HepG2 (cell line): Measurements from ENCODE around the gene EIF3L. TPM values are rescaled to one million over a fixed set of nuclear protein-coding genes. Genes with fewer than 3 reads are reported as not detected.

Experiments used
- ATAC-seq: fragments of 200-7000 bp; cut with Tn5 transposase; 3 replicates; pipeline ENCODE4 v1.9.1; 2020; ENCODE audit warnings: mild to moderate bottlenecking, moderate library complexity
- BruUV-seq: library from RNA; stranded (reverse); fragments of 400-500 nt; replicated peaks from 2 replicates; lab custom pipeline; 2021; lab: Mats Ljungman, UMichigan
- CTCF ChIA-PET: fragments of 300-600 bp; formaldehyde crosslinking; extraction: SDS; loops from one replicate; lab custom pipeline; 2021; ENCODE audit warnings: low total read pairs, inconsistent platforms, low intra/inter-chr PET ratio; lab: Yijun Ruan, JAX
- POLR2A ChIA-PET: fragments of 350-600 bp; sonication (Branson Sonifier 250); formaldehyde crosslinking; loops from one replicate; lab custom pipeline; 2020; ENCODE audit warnings: antibody characterized with exemption, inconsistent platforms; lab: Yijun Ruan, JAX
- DNase-seq: peaks from one replicate; pipeline ENCODE4 v3.0.0-alpha.2; 2015; ENCODE audit warnings: low spot score
- FAIRE-seq: peaks from 3 replicates; lab custom pipeline; 2011; peaks lifted over from hg19 to GRCh38; lab: Jason Lieb, UNC
- H2AFZ ChIP-seq: one replicate; pipeline ENCODE4 v1.6.1; 2011; ENCODE audit warnings: low read length, inconsistent platforms
- H3K27ac ChIP-seq: fragments of 300-600 bp; 3 replicates; pipeline ENCODE4 v1.8.0; 2011; ENCODE audit warnings: mixed run types, mild to moderate bottlenecking, mixed read lengths, low read length, inconsistent platforms; ENCODE audit not compliant: insufficient read depth; ENCODE audit errors: extremely low read length
- H3K27me3 ChIP-seq, 2 experiments: fragments of 200-600 bp in 1 of 2; 2 replicates in 1 of 2; 3 replicates in 1 of 2; pipeline versions ENCODE4 v1.6.0 to v1.8.0; 2011; ENCODE audit warnings: low read length in 2 of 2, mild to moderate bottlenecking in 2 of 2, moderate library complexity in 2 of 2, inconsistent platforms in 1 of 2; ENCODE audit not compliant: insufficient read depth in 2 of 2, control insufficient read depth in 1 of 2
- H3K36me3 ChIP-seq, 2 experiments: fragments of 200-600 bp in 1 of 2; replicated peaks in 1 of 2; 2 replicates in 1 of 2; 3 replicates in 1 of 2; pipeline versions ENCODE4 v1.5.1 to v1.8.0; 2011; ENCODE audit warnings: low read length in 2 of 2, inconsistent platforms in 1 of 2; ENCODE audit not compliant: insufficient read depth in 2 of 2, control insufficient read depth in 1 of 2
- H3K4me1 ChIP-seq: 2 replicates; pipeline ENCODE4 v1.5.1; 2012; ENCODE audit warnings: low read length, inconsistent platforms; ENCODE audit not compliant: insufficient read depth
- H3K4me2 ChIP-seq: 2 replicates; pipeline ENCODE4 v1.6.0; 2011; ENCODE audit warnings: low read depth, low read length, inconsistent platforms
- H3K4me3 ChIP-seq, 3 experiments: fragments of 200-600 bp in 1 of 3; sonication (generic), shearing (Covaris generic) in 1 of 3; replicated peaks in 1 of 3; 2 replicates each; pipeline ENCODE4 v1.5.1; 2011 to 2016; ENCODE audit warnings: low read length in 3 of 3, inconsistent platforms in 2 of 3, low read depth in 2 of 3, mild to moderate bottlenecking in 2 of 3, control low read depth in 1 of 3, mixed read lengths in 1 of 3; ENCODE audit not compliant: insufficient read depth in 1 of 3
- H3K79me2 ChIP-seq: one replicate; pipeline ENCODE4 v1.6.1; 2011; ENCODE audit warnings: low read length, inconsistent platforms; ENCODE audit not compliant: insufficient read depth
- H3K9ac ChIP-seq: 2 replicates; pipeline ENCODE4 v1.6.0; 2011; ENCODE audit warnings: mild to moderate bottlenecking, low read depth, low read length, inconsistent platforms; ENCODE audit not compliant: insufficient read depth
- H3K9me3 ChIP-seq: 2 replicates; pipeline ENCODE4 v1.5.1; 2012; ENCODE audit warnings: mild to moderate bottlenecking, low read length
- H4K20me1 ChIP-seq: 2 replicates; pipeline ENCODE4 v1.6.0; 2011; ENCODE audit warnings: inconsistent platforms, mild to moderate bottlenecking, low read length, moderate library complexity; ENCODE audit not compliant: insufficient read depth
- ASH2L ChIP-seq: fragments of 300-600, 200-600 bp; sonication (generic); IDR thresholded peaks from 2 replicates; pipeline ENCODE4 v1.7.0; 2017; ENCODE audit warnings: low read depth, mild to moderate bottlenecking, moderate library complexity, mixed read lengths, low read length; ENCODE audit not compliant: insufficient read length
- BORCS8-MEF2B ChIP-seq: sonication (generic); formaldehyde crosslinking; IDR thresholded peaks from 2 replicates; pipeline ENCODE4 v1.8.0; 2022; ENCODE audit warnings: mild to moderate bottlenecking, missing genetic modification reagents
- CCDC6 ChIP-seq: sonication (generic); formaldehyde crosslinking; IDR thresholded peaks from 2 replicates; pipeline ENCODE4 v1.8.1; 2022; ENCODE audit warnings: mild to moderate bottlenecking, missing genetic modification reagents, moderate library complexity
- HNRNPUL1 ChIP-seq: fragments of 200-400 bp; formaldehyde crosslinking; IDR thresholded peaks from 2 replicates; pipeline ENCODE4 v1.6.1; 2017; ENCODE audit warnings: low read depth, mild to moderate bottlenecking, low read length, moderate library complexity
- IKZF4 ChIP-seq: sonication (generic); formaldehyde crosslinking; IDR thresholded peaks from 2 replicates; pipeline ENCODE4 v1.5.1; 2020; ENCODE audit warnings: borderline replicate concordance, mild to moderate bottlenecking, low read depth, missing genetic modification reagents; ENCODE audit errors: not compliant biosample characterization
- KDM5A ChIP-seq: fragments of 200-600 bp; sonication (generic); IDR thresholded peaks from 2 replicates; pipeline ENCODE4 v1.7.0; 2018; ENCODE audit warnings: antibody characterized with exemption, mild to moderate bottlenecking, low read length, borderline replicate concordance
- MAZ ChIP-seq, 2 experiments: sonication (generic) in 1 of 2; formaldehyde crosslinking in 1 of 2; IDR thresholded peaks; 2 replicates each; pipeline versions ENCODE4 v1.5.0 to v1.6.1; 2012 to 2020; ENCODE audit warnings: low read depth in 2 of 2, mild to moderate bottlenecking in 2 of 2, borderline replicate concordance in 1 of 2, improper control_type of control experiment in 1 of 2, low read length in 1 of 2, missing genetic modification reagents in 1 of 2, moderate library complexity in 1 of 2
- MXD1 ChIP-seq: sonication (generic); formaldehyde crosslinking; IDR thresholded peaks from 2 replicates; pipeline ENCODE4 v1.4.0; 2020; ENCODE audit warnings: mild to moderate bottlenecking, missing genetic modification reagents
- PHB2 ChIP-seq: fragments of 450-650 bp; IDR thresholded peaks from 2 replicates; pipeline ENCODE4 v1.6.1; 2018; ENCODE audit not compliant: partially characterized antibody
- RFXAP ChIP-seq: sonication (generic); formaldehyde crosslinking; IDR thresholded peaks from 2 replicates; pipeline ENCODE4 v1.4.0; 2020; ENCODE audit warnings: missing genetic modification reagents, borderline replicate concordance
- SMAD1 ChIP-seq: sonication (generic); formaldehyde crosslinking; IDR thresholded peaks from 2 replicates; pipeline ENCODE4 v1.4.0; 2020; ENCODE audit warnings: missing genetic modification reagents, low read depth, mild to moderate bottlenecking, borderline replicate concordance
- SRY ChIP-seq: sonication (generic); formaldehyde crosslinking; IDR thresholded peaks from 2 replicates; pipeline ENCODE4 v1.8.0; 2022; ENCODE audit warnings: mild to moderate bottlenecking, missing genetic modification reagents
- SSRP1 ChIP-seq: IDR thresholded peaks from 2 replicates; pipeline ENCODE4 v1.6.1; 2016; ENCODE audit warnings: control low read depth
- ZC3H4 ChIP-seq: sonication (generic); formaldehyde crosslinking; IDR thresholded peaks from 2 replicates; pipeline ENCODE4 v1.4.0; 2020; ENCODE audit warnings: missing genetic modification reagents, borderline replicate concordance
- ZFP1 ChIP-seq: IDR thresholded peaks from 2 replicates; pipeline ENCODE4 v1.6.1; 2016
- ZNF225 ChIP-seq: sonication (generic); formaldehyde crosslinking; IDR thresholded peaks from 2 replicates; pipeline ENCODE4 v1.4.0; 2020; ENCODE audit warnings: mild to moderate bottlenecking, missing genetic modification reagents
- ZNF546 ChIP-seq: sonication (generic); formaldehyde crosslinking; conservative IDR thresholded peaks from 2 replicates; pipeline ENCODE4 v1.8.1; 2023; ENCODE audit warnings: mild to moderate bottlenecking, missing genetic modification reagents
- ZNF576 ChIP-seq: sonication (generic); formaldehyde crosslinking; IDR thresholded peaks from 2 replicates; pipeline ENCODE4 v1.4.0; 2020; ENCODE audit warnings: mild to moderate bottlenecking, missing genetic modification reagents
- ZNF609 ChIP-seq: sonication (generic); formaldehyde crosslinking; IDR thresholded peaks from 2 replicates; pipeline ENCODE4 v1.4.0; 2020; ENCODE audit warnings: mild to moderate bottlenecking, missing genetic modification reagents, borderline replicate concordance
- ZSCAN12 ChIP-seq: sonication (generic); formaldehyde crosslinking; IDR thresholded peaks from 2 replicates; pipeline ENCODE4 v1.9.0; 2021; ENCODE audit warnings: mild to moderate bottlenecking, missing genetic modification reagents
- WGBS: methylation state at CpG from one replicate; pipeline ENCODE4 v1.1.6; 2017; ENCODE audit warnings: low lambda C conversion rate; 5-methylcytosine and 5-hydroxymethylcytosine counted together
- in situ Hi-C: cut with HindIII; loops from 2 replicates; pipeline ENCODE4 v1.10.0; 2017; ENCODE audit warnings: low pct_unique_long_range_greater_than_20kb; ENCODE audit not compliant: extremely low pct_ligation_motif_present
- intact Hi-C: fragments of 100-400 bp; cut with micrococcal nuclease; formaldehyde crosslinking; loops from one replicate; pipeline ENCODE4 v1.10.0; 2022; ENCODE audit not compliant: unreplicated experiment
- polyA plus RNA-seq, 8 experiments: library from polyadenylated mRNA; depleted of rRNA in 3 of 8; stranded (reverse) in 7 of 8; unstranded in 1 of 8; fragments of >200 nt; fragmentation: Illumina TruSeq in 4 of 8; extraction: Trizol in 4 of 8; gene quantifications; 2 replicates each; pipeline versions ENCODE4 v1.2.1 to v1.2.3, GENCODE V29; 2011 to 2016; ENCODE audit warnings: low read depth in 4 of 8, missing spikeins in 1 of 8, mixed read lengths in 1 of 8; ENCODE audit not compliant: insufficient read depth in 1 of 8
- total RNA-seq, 5 experiments: library from RNA; depleted of rRNA; stranded (reverse); fragments of >200 nt; fragmentation: Illumina TruSeq; extraction: Trizol; gene quantifications; 2 replicates each; pipeline ENCODE4 v1.2.3, GENCODE V29; 2016; ENCODE audit warnings: low read depth in 1 of 5

EIF3L gene
- total and polyA plus RNA-seq, 2 of the 13 experiments (the other 11 are each of a cell fraction or from before 2014, with no cell fraction given), result 514 to 793 TPM

- CTCF ChIA-PET, result no interaction called here
- 11% methylated on average over 6 of the region's 8 CpGs for WGBS
- peak overlapping the region; percentile 51 for H3K9ac ChIP-seq
- intact Hi-C loops, result loop anchor here (10.0 kb wide), 1 partner anchor 153 kb away; the partner anchor contains the start of gene PDXP
- H3K4me3 ChIP-seq, result peak overlapping the region; percentile 78 to 95 (median 93)
- no peak for ATAC-seq
- POLR2A ChIA-PET, result interaction anchor here (0.6 to 8.6 kb wide), 28 partner anchors 9 to 776 kb away, joined by 3 to 127 read pairs (median 6); partner anchors contain the start of genes ANKRD54, BAIAP2L2, C22orf23 and GALR3
- H3K27me3 ChIP-seq, result no peaks in the 10 kb centered on the region; a peak in 1 of 5 replicates
- peaks cover 27% of the 10 kb centered on the region for H3K4me1 ChIP-seq
- in situ Hi-C loops, result no loop called here
- no peaks in the 10 kb centered on the region for H3K9me3 ChIP-seq
- H3K4me2 ChIP-seq, result peak overlapping the region; percentile 82
- H4K20me1 ChIP-seq, result peaks cover 42% of the 10 kb centered on the region; the same call in 1 of the 2 replicates
- FAIRE-seq, result no peak
- no peak for DNase-seq
- peak overlapping the region; percentile 57 for H3K27ac ChIP-seq
- no peak overlapping the region for H2AFZ ChIP-seq
- peaks cover 0 to 2% of the 10 kb centered on the region in 2 experiments; a peak in 2 of 5 replicates for H3K36me3 ChIP-seq
- H3K79me2 ChIP-seq, result peaks cover 25% of the 10 kb centered on the region
- BruUV-seq, result no TSS peak
- TF ChIP-seq ZC3H4 (CRISPR knock-in tag), result no peak
- no peak for TF ChIP-seq PHB2
- no peak for TF ChIP-seq KDM5A
- TF ChIP-seq SMAD1 (CRISPR knock-in tag), result no peak
- TF ChIP-seq SSRP1 (CRISPR knock-in tag), result peak; percentile 80; the same call in 1 of the 2 replicates
- TF ChIP-seq ZNF546 (CRISPR knock-in tag), result 0 out of 2 replicates have a peak, but pooled peaks have one; percentile 42
- TF ChIP-seq ZNF576 (CRISPR knock-in tag), result 0 out of 2 replicates have a peak, but pooled peaks have one; percentile 4
- TF ChIP-seq MAZ (IDR thresholded peaks at IDR 0.05; ENCODE audit: borderline replicate concordance, low read depth, low read length), result no peak
- no peak for TF ChIP-seq MAZ (CRISPR knock-in tag; IDR thresholded peaks at IDR 0.05; ENCODE audit: low read depth)
- no peak for TF ChIP-seq IKZF4 (CRISPR knock-in tag)
- no peak for TF ChIP-seq ZSCAN12 (CRISPR knock-in tag)
- TF ChIP-seq SRY, result 0 out of 2 replicates have a peak, but pooled peaks have one; percentile 10
- TF ChIP-seq ZFP1 (CRISPR knock-in tag), result 0 out of 2 replicates have a peak, but pooled peaks have one; percentile 14
- TF ChIP-seq RFXAP (CRISPR knock-in tag), result no peak
- TF ChIP-seq MXD1 (CRISPR knock-in tag), result no peak
- peak; percentile 17; the same call in 1 of the 2 replicates for TF ChIP-seq CCDC6 (CRISPR knock-in tag)
- TF ChIP-seq ASH2L, result no peak
- TF ChIP-seq BORCS8-MEF2B (CRISPR knock-in tag), result no peak
- no peak for TF ChIP-seq ZNF225 (CRISPR knock-in tag)
- no peak for TF ChIP-seq ZNF609 (CRISPR knock-in tag)
- TF ChIP-seq HNRNPUL1, result no peak
These were observed 40.9 kb upstream of the EIF3L start for GRCh38 chr22:37808294-37808657.
